ELF-1 (cell line): Measurements from ENCODE around the gene FNBP1.

Experiments used
- DNase-seq: peaks from one replicate; pipeline ENCODE4 v3.0.0-alpha.2; 2016; ENCODE audit warnings: low read depth, low spot score

The FNBP1 gene

GRCh38 chr9:130045725-130046450, 2.9 kb upstream of the FNBP1 start:
- no peak for DNase-seq

DNA sequence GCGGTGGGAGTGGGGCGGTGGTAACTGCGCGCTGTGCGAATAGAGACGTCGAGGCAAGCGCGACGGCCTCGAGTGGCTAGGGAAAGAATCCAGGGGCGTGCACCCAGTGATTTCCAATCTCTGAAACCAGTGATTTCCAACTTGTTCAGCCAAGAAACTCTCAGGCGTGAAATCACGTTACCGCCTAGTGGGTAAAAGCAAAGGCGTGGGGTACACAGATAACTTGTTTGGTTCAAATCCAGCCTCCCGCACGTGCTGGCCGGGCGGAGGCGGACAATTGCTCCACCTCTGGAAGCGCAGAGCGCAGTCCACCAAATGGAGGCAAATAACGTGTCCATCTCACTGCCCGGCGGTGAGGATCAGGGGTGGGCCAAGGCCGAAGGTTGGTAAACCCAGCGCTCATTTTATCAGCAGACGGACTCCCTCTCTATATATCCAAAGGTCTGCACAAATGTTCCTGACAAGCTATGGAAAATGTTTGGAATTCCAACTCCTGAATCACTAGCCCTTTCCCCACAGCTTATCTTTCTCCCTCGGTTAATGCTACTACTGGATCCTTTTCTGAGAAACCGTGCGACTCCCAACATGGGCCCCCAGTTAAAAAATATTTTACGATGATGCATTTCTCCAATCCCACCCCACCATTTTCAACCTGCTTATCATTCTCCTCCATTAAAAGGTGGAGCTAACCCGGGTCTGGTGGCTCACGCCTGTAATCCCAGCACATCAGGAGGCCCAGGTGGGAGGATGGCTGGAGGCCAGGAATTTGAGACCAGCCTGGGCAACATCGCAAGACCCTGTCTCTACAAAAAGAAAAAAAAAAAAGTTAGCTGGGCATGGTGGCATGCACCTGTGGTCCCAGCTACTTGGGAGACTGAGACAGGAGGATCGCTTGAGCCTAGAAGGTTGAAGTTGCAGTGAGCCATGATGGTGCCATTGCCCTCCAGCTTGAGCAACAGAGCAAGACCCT, 950 bp upstream of the FNBP1 start:
- peak; percentile 66 for DNase-seq

DNA sequence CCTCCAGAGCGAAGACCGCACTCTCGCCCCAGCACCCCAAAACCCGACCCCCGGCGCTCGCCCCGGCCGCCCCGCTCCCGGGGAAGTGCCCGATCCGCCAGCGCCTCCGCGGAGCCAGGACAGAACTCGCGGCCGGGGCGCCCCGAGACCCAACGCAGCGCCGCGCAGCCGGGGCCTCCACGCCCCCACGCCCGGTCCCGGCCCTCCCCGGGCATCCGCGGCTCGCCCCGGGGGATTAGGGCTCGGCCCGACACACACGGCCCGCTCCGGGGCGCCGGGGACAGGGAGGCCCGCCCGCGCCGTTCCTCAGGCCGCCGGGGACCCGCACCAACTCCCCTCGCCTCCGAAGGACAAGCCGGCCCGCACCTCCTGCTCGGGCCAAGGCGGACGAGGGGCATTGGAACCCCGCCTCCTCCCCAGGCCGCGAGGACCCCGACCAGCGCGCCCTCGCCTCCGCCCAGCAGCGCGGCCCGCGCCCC, 544 bp downstream of the FNBP1 start:
- DNase-seq: no peak

DNA sequence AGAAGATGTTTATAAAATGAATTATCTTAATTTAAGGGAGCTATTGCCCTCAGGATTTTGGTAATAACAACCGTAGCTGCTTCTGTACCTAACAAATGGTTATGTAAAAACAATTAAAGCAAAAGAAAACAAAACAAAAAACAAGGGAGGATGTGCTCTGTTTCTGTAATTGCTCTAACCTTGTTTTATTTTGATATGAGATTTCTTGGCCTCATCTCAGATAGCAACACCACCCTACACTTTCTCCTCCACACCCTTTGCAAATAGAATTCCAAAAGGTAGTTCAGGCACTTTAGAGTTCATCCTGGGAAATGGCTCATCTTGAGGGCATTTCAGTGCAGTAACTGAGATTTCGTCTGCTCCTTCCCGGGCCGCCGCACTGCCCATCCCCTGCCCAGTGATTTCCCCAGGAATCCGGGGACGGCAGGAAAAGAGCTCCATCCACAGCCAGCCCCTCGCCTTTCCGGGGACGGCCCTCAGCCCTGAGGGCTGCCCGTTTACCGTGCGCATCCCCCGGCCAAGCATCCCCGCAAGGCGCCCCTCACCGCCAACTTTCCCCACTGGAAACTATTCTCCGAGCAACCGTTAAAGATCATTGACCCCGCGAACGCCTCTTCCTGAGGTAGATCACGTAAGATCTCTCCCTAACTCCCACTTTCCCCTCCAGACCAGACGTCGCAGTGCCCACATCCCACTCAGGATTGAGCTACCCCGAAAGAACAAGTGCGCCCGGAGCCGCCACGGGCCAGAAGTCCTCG, 1.2 kb downstream of the FNBP1 start:
- peak; percentile 33 for DNase-seq

- DNase-seq: no peak
Measured at GRCh38 chr9:130040984-130041647, 1.9 kb downstream of the FNBP1 start.

- no peak for DNase-seq
Measured at GRCh38 chr9:130039528-130040147, 3.4 kb downstream of the FNBP1 start.

GRCh38 chr9:130036099-130036498, 6.9 kb downstream of the FNBP1 start:
- DNase-seq: no peak

GRCh38 chr9:130034570-130034969, 8.4 kb downstream of the FNBP1 start:
- DNase-seq: no peak

GRCh38 chr9:130030651-130031127, 12.3 kb downstream of the FNBP1 start:
- DNase-seq: no peak

- no peak for DNase-seq
Measured at GRCh38 chr9:130029223-130029973, 13.6 kb downstream of the FNBP1 start.

DNA sequence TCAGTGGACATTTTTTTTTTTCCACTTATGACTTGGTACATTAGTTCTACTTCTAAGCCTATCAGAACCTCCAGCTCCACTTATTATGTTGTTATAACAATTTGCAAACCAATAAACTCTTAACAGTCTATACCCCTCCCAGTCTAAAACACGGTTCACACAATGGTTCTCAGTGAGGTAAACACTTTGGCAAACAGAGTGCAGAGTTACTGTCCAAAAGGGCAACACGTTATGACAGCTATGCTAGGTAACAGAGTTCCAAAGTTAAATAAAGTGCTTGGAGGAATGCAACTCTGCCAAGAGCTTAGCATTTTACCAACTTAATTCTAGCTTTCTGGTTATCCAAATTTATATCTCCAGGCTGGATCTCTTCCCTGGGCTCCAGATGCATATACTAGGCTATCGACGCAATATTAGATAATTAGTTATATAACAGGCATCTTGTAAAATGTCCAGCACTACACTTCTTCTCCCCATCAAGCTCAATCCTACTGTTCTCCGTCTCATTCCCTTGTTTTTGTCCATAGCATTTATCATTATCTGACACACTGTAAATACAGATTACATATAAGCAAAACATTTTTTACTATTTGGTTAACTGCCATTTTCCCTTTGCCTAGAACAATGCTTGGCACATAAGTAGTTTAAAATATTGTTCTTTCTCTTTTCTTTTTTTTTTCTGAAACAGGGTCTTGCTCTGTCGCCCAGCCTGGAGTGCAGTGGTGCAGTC, 14.3 kb downstream of the FNBP1 start:
- DNase-seq: no peak

- peak; percentile 29 for DNase-seq
Measured at GRCh38 chr9:130027533-130028365, 15.2 kb downstream of the FNBP1 start.

DNA sequence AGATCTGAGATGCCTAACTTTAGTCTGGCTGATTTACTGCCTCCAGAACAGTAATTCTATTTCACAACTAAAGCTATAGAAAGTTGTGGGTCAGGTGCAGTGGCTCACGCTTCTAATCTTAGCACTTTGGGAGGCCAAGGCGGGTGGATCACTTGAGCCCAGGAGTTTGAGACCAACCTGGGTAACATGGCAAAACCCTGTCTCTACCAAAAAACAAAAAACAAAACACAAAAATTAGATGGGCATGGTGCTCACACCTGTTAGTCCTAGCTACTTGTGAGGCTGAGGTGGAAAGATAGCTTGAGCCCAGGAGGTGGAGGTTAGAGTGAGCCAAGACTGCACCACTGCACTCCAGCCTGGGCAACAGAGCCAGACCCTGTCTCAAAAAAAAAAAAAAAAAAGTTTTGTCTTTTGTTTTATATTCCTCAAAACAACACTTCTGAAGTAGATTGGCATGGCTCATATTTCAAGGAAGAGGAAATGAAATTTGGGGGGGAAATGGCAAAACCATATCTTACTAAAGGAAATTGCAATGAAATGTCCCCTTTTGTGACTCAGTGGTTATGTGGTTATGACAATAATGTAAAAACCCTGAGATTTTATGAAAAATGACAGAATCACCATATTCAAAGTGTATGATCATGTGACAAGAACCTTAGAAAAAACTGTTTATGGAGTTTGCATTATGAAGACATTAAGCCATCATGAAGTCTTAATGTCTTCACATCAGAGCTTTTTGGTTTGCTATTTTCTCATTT, 16.2 kb downstream of the FNBP1 start:
- DNase-seq: no peak

GRCh38 chr9:130024597-130024994, 18.4 kb downstream of the FNBP1 start:
- DNase-seq: no peak

DNA sequence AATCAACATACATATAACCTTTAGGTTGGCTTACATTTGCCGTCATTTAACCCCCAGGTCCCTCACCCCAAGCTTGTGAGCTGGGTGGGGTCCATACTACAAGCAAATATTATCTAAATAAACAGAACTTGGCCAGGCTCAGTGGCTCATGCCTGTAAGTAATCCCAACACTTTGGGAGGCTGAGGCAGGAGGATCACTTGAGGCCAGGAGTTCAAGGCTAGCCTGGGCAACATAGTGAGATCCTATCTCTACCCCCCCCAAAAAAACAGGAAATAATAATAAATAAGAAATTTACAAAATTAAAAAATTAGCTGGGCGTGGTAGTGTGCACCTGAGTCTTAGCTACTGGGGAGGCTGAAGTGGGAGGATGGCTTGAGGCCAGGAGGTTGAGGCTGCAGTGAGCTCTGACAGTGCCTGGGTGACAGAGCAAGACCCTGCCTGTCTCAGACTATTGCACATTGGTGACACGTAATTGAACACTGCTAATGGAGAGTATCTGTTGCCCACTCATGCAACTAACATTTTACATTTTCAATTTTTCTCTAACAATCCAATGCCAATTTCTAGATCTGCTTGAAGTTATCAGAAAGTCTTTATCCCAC, 18.9 kb downstream of the FNBP1 start:
- DNase-seq: no peak

- peak; percentile 27 for DNase-seq
Measured at GRCh38 chr9:130023144-130023787, 19.7 kb downstream of the FNBP1 start.
